ENCODE measurements around the gene COBL. TPM values are rescaled to one million over a fixed set of nuclear protein-coding genes. Genes with fewer than 3 reads are reported as not detected.

The COBL gene
- total and polyA plus RNA-seq, 9 of the 15 experiments (the other 6 are each of a cell fraction or from before 2014, with no cell fraction given), result 0.01 to 2.4 (median 0.09) TPM; not detected in 3

- H3K9me3 ChIP-seq (replicated peaks; ENCODE audit: control insufficient read depth, insufficient read depth, low read depth, low read length), result no peaks in the 10 kb centered on the region
- 0% methylated on average over 2 of the region's 2 CpGs for WGBS (ENCODE audit: insufficient coverage, low coverage, missing lambda C conversion rate)
- no peaks in the 10 kb centered on the region for H4K20me1 ChIP-seq (replicated peaks; ENCODE audit: control insufficient read depth, insufficient read depth, low read length)
- no peak overlapping the region for H3K4me3 ChIP-seq
- no peak for FAIRE-seq
- DNase-seq (ENCODE audit: extremely low read depth in 1 of 4, low spot score in 3 of 4), result no peak
- POLR2A ChIA-PET, result interaction anchor here (0.7 kb wide), 1 partner anchor 14 kb away, joined by 3 read pairs; no protein-coding TSS in a partner anchor
- CTCF ChIA-PET (ENCODE audit: low intra/inter-chr PET ratio), result no interaction called here
- no peak for ATAC-seq
- no TSS peak for BruUV-seq (replicated peaks)
- H3K36me3 ChIP-seq (ENCODE audit: control insufficient read depth, insufficient read depth, low read length), result no peaks in the 10 kb centered on the region
- intact Hi-C loops (cut with micrococcal nuclease) (no loop called here), in situ Hi-C loops (cut with MboI) (no loop called here)
- no peaks in the 10 kb centered on the region for H3K9me1 ChIP-seq (ENCODE audit: control insufficient read depth, insufficient read depth, low read length)
- peaks cover 0 to 8% of the 10 kb centered on the region in 2 experiments; a peak in 2 of 5 replicates for H3K27me3 ChIP-seq (ENCODE audit: control insufficient read depth in 2 of 2, insufficient read depth in 2 of 2, low read length in 2 of 2)
- no peak overlapping the region for H3K27ac ChIP-seq (ENCODE audit: extremely low read depth, low read depth, low read length)
- H3K79me2 ChIP-seq (ENCODE audit: control insufficient read depth, insufficient read depth, low read length), result no peaks in the 10 kb centered on the region
- no peak overlapping the region for H3K9ac ChIP-seq (ENCODE audit: insufficient read depth in 1 of 2, low read depth in 2 of 2, low read length in 2 of 2)
- H3K4me2 ChIP-seq (ENCODE audit: insufficient read depth, low read length), result no peak overlapping the region
- H2AFZ ChIP-seq (ENCODE audit: low read depth, low read length), result no peak overlapping the region
- H3K4me1 ChIP-seq (replicated peaks in 1 of 2; ENCODE audit: control insufficient read depth in 2 of 2, insufficient read depth in 2 of 2, low read length in 2 of 2), result no peaks in the 10 kb centered on the region
- TF ChIP-seq KLF1 (tag; IDR thresholded peaks at IDR 0.05) (no peak), NR4A1 (CRISPR knock-in tag; IDR thresholded peaks at IDR 0.05) (no peak), NR4A1 (tag; IDR thresholded peaks at IDR 0.05) (no peak), NEUROD1 (IDR thresholded peaks at IDR 0.05; ENCODE audit: borderline replicate concordance, low read depth, low read length, partially characterized antibody) (no peak), MAX (CRISPR knock-in tag; IDR thresholded peaks at IDR 0.05) (no peak), ZNF407 (IDR thresholded peaks at IDR 0.05; ENCODE audit: low read depth) (no peak), DDX20 (tag; IDR thresholded peaks at IDR 0.05; ENCODE audit: low read depth) (no peak), CREBBP (IDR thresholded peaks at IDR 0.05; ENCODE audit: low read depth, low read length) (no peak), NONO (IDR thresholded peaks at IDR 0.05; ENCODE audit: low read depth in 2 of 2, low read length in 1 of 2) (no peak), ZNF274 (IDR thresholded peaks at IDR 0.05; ENCODE audit: borderline replicate concordance, low read depth, low read length) (no peak)
- TF ChIP-seq, protein P1, sequence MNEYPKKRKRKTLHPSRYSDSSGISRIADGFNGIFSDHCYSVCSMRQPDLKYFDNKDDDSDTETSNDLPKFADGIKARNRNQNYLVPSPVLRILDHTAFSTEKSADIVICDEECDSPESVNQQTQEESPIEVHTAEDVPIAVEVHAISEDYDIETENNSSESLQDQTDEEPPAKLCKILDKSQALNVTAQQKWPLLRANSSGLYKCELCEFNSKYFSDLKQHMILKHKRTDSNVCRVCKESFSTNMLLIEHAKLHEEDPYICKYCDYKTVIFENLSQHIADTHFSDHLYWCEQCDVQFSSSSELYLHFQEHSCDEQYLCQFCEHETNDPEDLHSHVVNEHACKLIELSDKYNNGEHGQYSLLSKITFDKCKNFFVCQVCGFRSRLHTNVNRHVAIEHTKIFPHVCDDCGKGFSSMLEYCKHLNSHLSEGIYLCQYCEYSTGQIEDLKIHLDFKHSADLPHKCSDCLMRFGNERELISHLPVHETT (CRISPR knock-in tag; conservative IDR thresholded peaks at IDR 0.05 in 1 of 2, IDR thresholded peaks at IDR 0.05 in 1 of 2), result no peak
These were observed 66.1 kb downstream of the COBL start for GRCh38 chr7:51250512-51250911.
